ENCODE measurements around the gene UTP14C. TPM values are rescaled to one million over a fixed set of nuclear protein-coding genes. Genes with fewer than 3 reads are reported as not detected.

UTP14C gene
- total RNA-seq, 6 donors from 2014 or later = 8.9 to 26.7 (median 17.4) TPM

- DNase-seq = no peak
- Histone ChIP-seq H3K36me3 (no peaks in the 10 kb centered on the region), H3K4me3 (no peak overlapping the region), H3K27me3 (no peaks in the 10 kb centered on the region), H3K9me3 (no peaks in the 10 kb centered on the region), H3K27ac (no peak overlapping the region), H3K4me1 (peaks cover 3 to 9% (median 8%) of the 10 kb centered on the region in 4 donors)
- WGBS, 2 donors = 91 to 94% methylated on average over 13 of the region's 13 CpGs
- TF ChIP-seq POLR2AphosphoS5 (IDR thresholded peaks at IDR 0.05) (no peak), POLR2A (IDR thresholded peaks at IDR 0.05) (no peak), EP300 (IDR thresholded peaks at IDR 0.05) (no peak), CTCF (IDR thresholded peaks at IDR 0.05) (no peak)
- no peak for ATAC-seq (ENCODE audit: low FRiP score in 2 of 2)
These were observed 18.5 kb upstream of the UTP14C start for GRCh38 chr13:52005841-52006522.

GRCh38 chr13:52006523-52007245 is 17.8 kb upstream of the UTP14C start:
- no peaks in the 10 kb centered on the region for H3K9me3 ChIP-seq
- TF ChIP-seq POLR2A (IDR thresholded peaks at IDR 0.05) (no peak), CTCF (IDR thresholded peaks at IDR 0.05) (no peak), POLR2AphosphoS5 (IDR thresholded peaks at IDR 0.05) (no peak), EP300 (IDR thresholded peaks at IDR 0.05) (no peak)
- H3K4me3 ChIP-seq = no peak overlapping the region
- DNase-seq (no peak), ATAC-seq (ENCODE audit: low FRiP score in 2 of 2) (no peak)
- peaks cover 5 to 11% (median 10%) of the 10 kb centered on the region in 4 donors for H3K4me1 ChIP-seq
- no peaks in the 10 kb centered on the region for H3K27me3 ChIP-seq
- WGBS, 2 donors = 84 to 91% methylated on average over 8 of the region's 8 CpGs
- no peaks in the 10 kb centered on the region for H3K36me3 ChIP-seq
- H3K27ac ChIP-seq = no peak overlapping the region

GRCh38 chr13:52009946-52010345 is 14.5 kb upstream of the UTP14C start:
- 66 to 67% methylated on average over 6 of the region's 6 CpGs for WGBS, 2 donors
- H3K27ac ChIP-seq = no peak overlapping the region
- DNase-seq (no peak), ATAC-seq (ENCODE audit: low FRiP score in 2 of 2) (no peak)
- H3K36me3 ChIP-seq = no peaks in the 10 kb centered on the region
- no peak for TF ChIP-seq CTCF (IDR thresholded peaks at IDR 0.05)
- TF ChIP-seq POLR2A (IDR thresholded peaks at IDR 0.05) = no peak
- no peak for TF ChIP-seq EP300 (IDR thresholded peaks at IDR 0.05)
- TF ChIP-seq POLR2AphosphoS5 (IDR thresholded peaks at IDR 0.05) = no peak
- H3K4me3 ChIP-seq = no peak overlapping the region
- no peaks in the 10 kb centered on the region for H3K9me3 ChIP-seq
- no peaks in the 10 kb centered on the region for H3K27me3 ChIP-seq
- peaks cover 16 to 25% (median 22%) of the 10 kb centered on the region in 4 donors for H3K4me1 ChIP-seq

- ATAC-seq (ENCODE audit: low FRiP score in 2 of 2) = peak; percentile 1 to 49
- no peaks in the 10 kb centered on the region for H3K9me3 ChIP-seq
- 4 to 6% methylated on average over 18 to 44 of the region's 46 CpGs for WGBS, 2 donors
- peak; percentile 26 to 63 for DNase-seq
- no peaks in the 10 kb centered on the region for H3K27me3 ChIP-seq
- no peaks in the 10 kb centered on the region for H3K36me3 ChIP-seq
- peak within 1 kb of the TSS; percentile 71 to 97 (median 78) for H3K4me3 ChIP-seq
- TF ChIP-seq POLR2AphosphoS5 (IDR thresholded peaks at IDR 0.05) = no peak
- TF ChIP-seq EP300 (IDR thresholded peaks at IDR 0.05) = no peak
- TF ChIP-seq CTCF (IDR thresholded peaks at IDR 0.05) = peak in 1 of 6 experiments; percentile 6
- no peak for TF ChIP-seq POLR2A (IDR thresholded peaks at IDR 0.05)
- H3K4me1 ChIP-seq = peaks cover 16 to 25% (median 22%) of the 10 kb centered on the region in 4 donors
- peak within 1 kb of the TSS; percentile 48 to 84 (median 70) for H3K27ac ChIP-seq
These were observed 13.4 kb upstream of the UTP14C start, which contains the start of gene ATP7B for GRCh38 chr13:52010890-52011631. Gene ATP7B (minus strand): TSS chr13:52011450. CDS start chr13:52011337, 113 bp downstream.
